ENCODE results near the gene SLC43A2.

- TF ChIP-seq EP300 (IDR thresholded peaks at IDR 0.05) (no peak), CTCF (IDR thresholded peaks at IDR 0.05) (peak in 1 of 3 experiments; percentile 17), POLR2A (IDR thresholded peaks at IDR 0.05; ENCODE audit: low read depth) (no peak)
Measured at GRCh38 chr17:1532836-1533602, 95.6 kb downstream of the SLC43A2 start.

All from esophagus muscularis mucosa (tissue), 4 donors.